PFSK-1 (cell line): ENCODE data around the gene ACSF2.

Experiments used
- FOXP2 ChIP-seq: optimal IDR thresholded peaks from 2 replicates; pipeline ENCODE3; 2011; ENCODE audit warnings: borderline replicate concordance, control low read depth, inconsistent platforms; ENCODE audit not compliant: insufficient read depth; ENCODE audit errors: extremely low read length, extremely low read depth
- POLR2AphosphoS5 ChIP-seq: IDR thresholded peaks from 2 replicates; pipeline ENCODE4 v1.6.1; 2012; ENCODE audit warnings: low read depth, mild to moderate bottlenecking, control low read depth, low read length, moderate library complexity
- REST ChIP-seq, 2 experiments: IDR thresholded peaks; 2 replicates each; pipeline versions ENCODE4 v1.6.1 to v1.8.0; 2011 to 2012; ENCODE audit warnings: low read depth in 2 of 2, low read length in 2 of 2, control low read depth in 1 of 2, inconsistent platforms in 1 of 2, mild to moderate bottlenecking in 1 of 2, moderate library complexity in 1 of 2; ENCODE audit not compliant: insufficient read depth in 1 of 2
- SIN3A ChIP-seq: IDR thresholded peaks from 2 replicates; pipeline ENCODE4 v1.6.1; 2012; ENCODE audit warnings: mild to moderate bottlenecking, low read length, moderate library complexity, borderline replicate concordance; ENCODE audit not compliant: insufficient read depth
- TAF1 ChIP-seq: IDR thresholded peaks from 2 replicates; pipeline ENCODE4 v1.6.1; 2012; ENCODE audit warnings: low read length, control low read depth, borderline replicate concordance; ENCODE audit not compliant: insufficient read depth

ACSF2 gene

GRCh38 chr17:50464121-50464520 is 38.1 kb downstream of the ACSF2 start:
- TF ChIP-seq REST (IDR thresholded peaks at IDR 0.05; ENCODE audit: insufficient read depth in 1 of 2, low read depth in 2 of 2, low read length in 2 of 2), result no peak
- TF ChIP-seq TAF1, result no peak
- no peak for TF ChIP-seq SIN3A
- no peak for TF ChIP-seq POLR2AphosphoS5
- no peak for TF ChIP-seq FOXP2

GRCh38 chr17:50464736-50465135 is 38.7 kb downstream of the ACSF2 start:
- TF ChIP-seq POLR2AphosphoS5, result no peak
- TF ChIP-seq SIN3A, result no peak
- no peak for TF ChIP-seq TAF1
- TF ChIP-seq REST (IDR thresholded peaks at IDR 0.05; ENCODE audit: insufficient read depth in 1 of 2, low read depth in 2 of 2, low read length in 2 of 2), result no peak
- no peak for TF ChIP-seq FOXP2

- TF ChIP-seq TAF1, result no peak
- no peak for TF ChIP-seq SIN3A
- no peak for TF ChIP-seq REST (IDR thresholded peaks at IDR 0.05; ENCODE audit: insufficient read depth in 1 of 2, low read depth in 2 of 2, low read length in 2 of 2)
- TF ChIP-seq FOXP2, result no peak
- no peak for TF ChIP-seq POLR2AphosphoS5
Observed at GRCh38 chr17:50465171-50465570, 39.2 kb downstream of the ACSF2 start.

- TF ChIP-seq POLR2AphosphoS5, result no peak
- no peak for TF ChIP-seq TAF1
- TF ChIP-seq SIN3A, result no peak
- no peak for TF ChIP-seq FOXP2
- TF ChIP-seq REST (IDR thresholded peaks at IDR 0.05; ENCODE audit: insufficient read depth in 1 of 2, low read depth in 2 of 2, low read length in 2 of 2), result no peak
Observed at GRCh38 chr17:50465635-50466034, 39.6 kb downstream of the ACSF2 start.

GRCh38 chr17:50466371-50467113 is 40.5 kb downstream of the ACSF2 start:
- TF ChIP-seq FOXP2 (no peak), REST (IDR thresholded peaks at IDR 0.05; ENCODE audit: insufficient read depth in 1 of 2, low read depth in 2 of 2, low read length in 2 of 2) (no peak), POLR2AphosphoS5 (no peak), SIN3A (no peak)
